GM21529 (cell line): ENCODE measurements around the gene MUC13.
"Not testable (repeated sequence)": the region's sequence is repeated elsewhere in the genome, so short reads cannot be mapped to it uniquely, and the experiment has no call there.

Source experiments
- ATAC-seq: cut with Tn5 transposase; IDR thresholded peaks from one replicate; pipeline ENCODE4 v1.9.1; 2021; ENCODE audit not compliant: unreplicated experiment

Gene MUC13

GRCh38 chr3:124934577-124934976, at the start of gene MUC13:
TSS of gene MUC13 (minus strand) at chr3:124934751. CDS start at chr3:124934712, 39 bp downstream.
- ATAC-seq = no peak

- ATAC-seq = no peak
Measured at GRCh38 chr3:124982855-124983254, 48.3 kb upstream of the MUC13 start.

- no peak for ATAC-seq
Measured at GRCh38 chr3:124981472-124981871, 46.9 kb upstream of the MUC13 start.

- ATAC-seq = no peak
Measured at GRCh38 chr3:124978627-124979026, 44.1 kb upstream of the MUC13 start.

- ATAC-seq = no peak
Measured at GRCh38 chr3:124976383-124976782, 41.8 kb upstream of the MUC13 start.

GRCh38 chr3:124974691-124975090, 40.1 kb upstream of the MUC13 start:
- no peak for ATAC-seq

GRCh38 chr3:124973290-124973689, 38.7 kb upstream of the MUC13 start:
- no peak for ATAC-seq

- no peak for ATAC-seq
Measured at GRCh38 chr3:124972457-124972856, 37.9 kb upstream of the MUC13 start.

- ATAC-seq = no peak
Measured at GRCh38 chr3:124969963-124970722, 35.6 kb upstream of the MUC13 start.

GRCh38 chr3:124969190-124969589, 34.6 kb upstream of the MUC13 start:
- ATAC-seq = no peak

GRCh38 chr3:124967964-124968363, 33.4 kb upstream of the MUC13 start:
- ATAC-seq = no peak

- ATAC-seq = no peak
Measured at GRCh38 chr3:124966521-124967445, 32.2 kb upstream of the MUC13 start.

GRCh38 chr3:124965413-124965812, 30.9 kb upstream of the MUC13 start:
- ATAC-seq = no peak

GRCh38 chr3:124964387-124964786, 29.8 kb upstream of the MUC13 start:
- ATAC-seq = no peak

GRCh38 chr3:124963755-124964154, 29.2 kb upstream of the MUC13 start:
- ATAC-seq = no peak

- ATAC-seq = no peak
Measured at GRCh38 chr3:124962403-124962940, 27.9 kb upstream of the MUC13 start.

- no peak for ATAC-seq
Measured at GRCh38 chr3:124960698-124961097, 26.1 kb upstream of the MUC13 start.

GRCh38 chr3:124960105-124960504, 25.6 kb upstream of the MUC13 start:
- no peak for ATAC-seq

- not testable (repeated sequence) for ATAC-seq
Measured at GRCh38 chr3:124957951-124958350, 23.4 kb upstream of the MUC13 start.

- ATAC-seq = no peak
Measured at GRCh38 chr3:124952282-124952855, 17.8 kb upstream of the MUC13 start.

- ATAC-seq = no peak
Measured at GRCh38 chr3:124951511-124952281, 17.1 kb upstream of the MUC13 start.
